Activated B cell treated with CpG ODN at 0.5 μM for 24 hours (primary cell): ENCODE results near the gene S100A9. TPM values are rescaled to one million over a fixed set of nuclear protein-coding genes. Genes with fewer than 3 reads are reported as not detected.

Experiments
- ATAC-seq: fragments of 200-7000 bp; cut with Tn5 transposase; one replicate; pipeline ENCODE4 v1.10.0; 2021; ENCODE audit warnings: low read depth, mild to moderate bottlenecking, moderate library complexity
- CTCF ChIA-PET: fragments of 350-600 bp; sonication (Branson Sonifier 250); formaldehyde crosslinking; loops from one replicate; lab custom pipeline; 2021; ENCODE audit warnings: antibody characterized with exemption; lab: Charles Lee
- POLR2A ChIA-PET: fragments of 350-600 bp; sonication (Branson Sonifier 250); formaldehyde crosslinking; loops from one replicate; lab custom pipeline; 2021; ENCODE audit warnings: antibody characterized with exemption; lab: Charles Lee
- DNase-seq: peaks from one replicate; pipeline ENCODE4 v3.0.0; 2022
- H3K27ac Mint-ChIP-seq: one replicate; pipeline ENCODE4 v1.8.0; 2020; ENCODE audit warnings: mixed read lengths
- H3K27me3 Mint-ChIP-seq: one replicate; pipeline ENCODE4 v1.8.0; 2021; ENCODE audit warnings: mixed read lengths
- H3K36me3 Mint-ChIP-seq: one replicate; pipeline ENCODE4 v1.8.0; 2021; ENCODE audit warnings: low read depth, mixed read lengths
- H3K4me1 Mint-ChIP-seq: one replicate; pipeline ENCODE4 v1.8.0; 2021; ENCODE audit warnings: mixed read lengths
- H3K4me3 Mint-ChIP-seq: one replicate; pipeline ENCODE4 v1.8.0; 2020; ENCODE audit warnings: mild to moderate bottlenecking, mixed read lengths
- H3K9me3 Mint-ChIP-seq: one replicate; pipeline ENCODE4 v1.8.0; 2020; ENCODE audit warnings: mixed read lengths
- intact Hi-C: fragments of 100-400 bp; cut with micrococcal nuclease; formaldehyde crosslinking; loops from one replicate; pipeline ENCODE4 v1.15.1; 2024
- total RNA-seq: library from RNA; stranded (reverse); gene quantifications from 2 replicates; pipeline ENCODE4 v1.2.3, GENCODE V29; 2022
- TF ChIP-seq, protein P1 (sequence below): fragments of 200-600 bp; IDR thresholded peaks from one replicate; pipeline ENCODE4 v1.8.0; 2022; ENCODE audit warnings: antibody characterized with exemption, mild to moderate bottlenecking

S100A9 gene
- total RNA-seq, 1 donor from 2014 or later: 4.0 TPM

DNA sequence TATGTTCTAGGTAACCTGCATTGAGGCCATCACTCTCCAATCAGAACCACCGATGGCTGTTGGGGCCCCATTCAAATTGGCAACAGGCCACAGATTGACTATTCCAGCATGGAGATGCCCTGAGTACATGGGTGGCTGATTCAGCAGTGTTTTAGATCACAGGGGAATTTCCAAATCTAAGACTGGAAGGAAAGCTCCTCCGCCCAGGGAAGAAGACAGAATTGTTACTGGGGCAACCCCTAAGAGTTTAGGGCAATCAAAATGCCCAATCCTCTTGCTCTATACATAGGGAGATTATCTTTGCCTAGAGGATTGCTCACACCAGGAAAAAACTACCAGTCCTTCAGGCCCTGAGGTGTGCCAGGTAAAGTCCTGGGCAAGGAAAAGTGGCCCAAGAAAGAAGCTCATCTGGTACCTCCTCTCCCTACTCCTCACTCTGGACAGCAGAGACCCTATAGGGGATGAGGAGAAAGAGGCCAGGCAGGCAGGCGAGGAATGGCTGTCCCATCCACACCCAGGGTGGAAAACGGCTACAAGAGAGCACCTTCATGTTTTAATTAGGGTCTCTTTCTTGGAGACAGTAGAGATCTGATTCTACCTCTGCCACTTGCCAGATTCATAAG is 27.4 kb downstream of the S100A9 start:
- H3K27me3 Mint-ChIP-seq: peaks cover 31% of the 10 kb centered on the region
- H3K9me3 Mint-ChIP-seq: peaks cover 18% of the 10 kb centered on the region
- ATAC-seq (no peak), DNase-seq (no peak)
- H3K27ac Mint-ChIP-seq: no peak overlapping the region
- TF ChIP-seq, protein P1, sequence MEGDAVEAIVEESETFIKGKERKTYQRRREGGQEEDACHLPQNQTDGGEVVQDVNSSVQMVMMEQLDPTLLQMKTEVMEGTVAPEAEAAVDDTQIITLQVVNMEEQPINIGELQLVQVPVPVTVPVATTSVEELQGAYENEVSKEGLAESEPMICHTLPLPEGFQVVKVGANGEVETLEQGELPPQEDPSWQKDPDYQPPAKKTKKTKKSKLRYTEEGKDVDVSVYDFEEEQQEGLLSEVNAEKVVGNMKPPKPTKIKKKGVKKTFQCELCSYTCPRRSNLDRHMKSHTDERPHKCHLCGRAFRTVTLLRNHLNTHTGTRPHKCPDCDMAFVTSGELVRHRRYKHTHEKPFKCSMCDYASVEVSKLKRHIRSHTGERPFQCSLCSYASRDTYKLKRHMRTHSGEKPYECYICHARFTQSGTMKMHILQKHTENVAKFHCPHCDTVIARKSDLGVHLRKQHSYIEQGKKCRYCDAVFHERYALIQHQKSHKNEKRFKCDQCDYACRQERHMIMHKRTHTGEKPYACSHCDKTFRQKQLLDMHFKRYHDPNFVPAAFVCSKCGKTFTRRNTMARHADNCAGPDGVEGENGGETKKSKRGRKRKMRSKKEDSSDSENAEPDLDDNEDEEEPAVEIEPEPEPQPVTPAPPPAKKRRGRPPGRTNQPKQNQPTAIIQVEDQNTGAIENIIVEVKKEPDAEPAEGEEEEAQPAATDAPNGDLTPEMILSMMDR: no peak
- CTCF ChIA-PET: no interaction called here
- H3K4me1 Mint-ChIP-seq: no peaks in the 10 kb centered on the region
- intact Hi-C loops: no loop called here
- POLR2A ChIA-PET: no interaction called here
- H3K36me3 Mint-ChIP-seq: no peaks in the 10 kb centered on the region
- no peak overlapping the region for H3K4me3 Mint-ChIP-seq

DNA sequence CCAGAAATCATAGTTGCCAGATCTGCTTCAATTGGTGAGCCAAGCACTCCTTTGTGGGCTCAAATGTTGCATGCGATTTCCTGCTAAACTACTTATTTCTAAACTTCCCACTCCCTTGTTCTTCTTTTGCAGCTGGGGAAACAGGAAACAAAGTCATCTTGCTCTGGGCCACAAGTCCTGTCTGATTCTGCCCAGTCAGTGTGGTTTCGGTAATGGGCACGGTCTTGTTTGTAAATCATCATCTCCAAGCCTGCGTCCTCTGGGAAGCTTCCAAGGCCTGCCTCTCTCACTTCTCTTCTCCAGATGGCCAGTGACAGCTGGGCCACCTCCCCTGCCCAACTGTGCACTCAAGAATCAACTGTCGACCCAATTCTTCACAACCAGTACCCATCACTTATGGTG is 28.8 kb downstream of the S100A9 start:
- H3K27ac Mint-ChIP-seq: no peak overlapping the region
- DNase-seq: no peak

DNA sequence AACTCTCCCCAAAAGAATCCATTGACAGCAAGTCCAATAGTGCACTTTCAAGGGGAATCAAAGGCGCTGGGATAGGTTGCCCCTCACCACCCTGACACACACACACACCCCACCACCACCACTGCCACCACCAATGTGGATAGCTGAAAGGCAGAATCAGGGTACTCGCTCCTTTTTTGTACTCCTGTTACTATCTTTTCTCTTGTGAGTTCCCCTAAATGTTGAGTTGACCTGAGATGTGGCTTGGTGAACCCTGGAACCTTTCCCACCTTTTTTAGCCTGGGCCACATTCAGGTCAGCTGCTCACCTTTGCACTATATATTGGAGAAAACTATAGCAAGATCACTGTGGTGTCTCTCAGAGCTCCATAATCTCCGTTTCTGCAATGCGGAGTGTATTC is 29.3 kb downstream of the S100A9 start:
- DNase-seq (no peak), ATAC-seq (no peak)
- TF ChIP-seq, protein P1: no peak
- ChIA-PET POLR2A (no interaction called here), CTCF (no interaction called here)
- intact Hi-C loops: no loop called here
- Mint-ChIP-seq H3K27me3 (peaks cover 23% of the 10 kb centered on the region), H3K9me3 (peaks cover 8% of the 10 kb centered on the region), H3K4me1 (no peaks in the 10 kb centered on the region), H3K36me3 (no peaks in the 10 kb centered on the region), H3K27ac (no peak overlapping the region), H3K4me3 (no peak overlapping the region)

More for the DNA sequence above, 28.8 kb downstream of the S100A9 start:
- Mint-ChIP-seq H3K27me3 (peaks cover 27% of the 10 kb centered on the region), H3K9me3 (peaks cover 12% of the 10 kb centered on the region), H3K4me1 (no peaks in the 10 kb centered on the region), H3K4me3 (no peak overlapping the region), H3K36me3 (no peaks in the 10 kb centered on the region)
- TF ChIP-seq, protein P1: no peak
- intact Hi-C loops: no loop called here
- ChIA-PET POLR2A (no interaction called here), CTCF (no interaction called here)
- ATAC-seq: no peak

DNA sequence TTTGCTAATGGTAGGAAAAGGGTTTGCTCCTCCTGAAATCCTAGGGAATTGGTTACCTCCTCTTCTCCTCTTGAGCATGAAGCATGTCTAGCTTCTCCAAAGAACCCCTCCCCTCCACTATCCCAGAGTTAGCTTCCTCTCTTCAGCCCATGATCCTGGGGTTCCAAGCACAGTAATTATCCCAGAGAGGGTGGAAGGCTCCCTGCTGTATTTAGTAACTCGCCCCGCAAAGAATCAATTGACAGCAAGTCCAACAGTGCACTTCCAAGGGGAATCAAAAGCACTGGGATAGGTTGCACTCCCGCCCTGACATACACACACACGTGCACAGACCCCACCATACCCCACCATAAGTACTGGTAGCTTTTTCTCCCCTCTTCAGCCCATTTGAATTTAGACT is 30.1 kb downstream of the S100A9 start:
- CTCF ChIA-PET: no interaction called here
- intact Hi-C loops: no loop called here
- POLR2A ChIA-PET: no interaction called here
- TF ChIP-seq, protein P1: no peak
- Mint-ChIP-seq H3K9me3 (peaks cover under 1% of the 10 kb centered on the region), H3K27me3 (peaks cover 16% of the 10 kb centered on the region), H3K4me1 (no peaks in the 10 kb centered on the region), H3K27ac (no peak overlapping the region), H3K36me3 (no peaks in the 10 kb centered on the region), H3K4me3 (no peak overlapping the region)
- ATAC-seq: no peak
- no peak for DNase-seq

DNA sequence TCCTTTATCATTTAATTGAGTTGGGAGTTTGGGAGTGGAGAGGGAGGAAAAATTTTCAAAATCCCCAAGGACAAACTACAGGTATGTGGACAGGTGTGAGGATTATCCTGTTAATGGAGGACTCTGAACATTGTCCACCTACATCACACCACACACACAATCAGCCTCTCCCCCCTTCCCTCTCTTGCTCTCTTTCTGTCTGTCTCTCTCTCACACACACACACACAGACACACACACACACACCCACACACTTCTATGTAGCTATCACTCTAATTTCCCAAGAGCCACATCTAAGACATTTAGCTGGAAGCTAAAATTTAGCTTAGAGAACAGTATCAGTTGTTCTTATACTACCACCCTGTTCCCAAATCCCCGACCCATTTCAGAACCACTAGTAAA is 31.7 kb downstream of the S100A9 start:
- Mint-ChIP-seq H3K27ac (no peak overlapping the region), H3K27me3 (peaks cover 23% of the 10 kb centered on the region), H3K4me3 (no peak overlapping the region), H3K4me1 (no peaks in the 10 kb centered on the region), H3K36me3 (no peaks in the 10 kb centered on the region), H3K9me3 (no peaks in the 10 kb centered on the region)
- DNase-seq: no peak
- intact Hi-C loops: no loop called here
- no peak for ATAC-seq
- POLR2A ChIA-PET: no interaction called here
- TF ChIP-seq, protein P1: no peak
- CTCF ChIA-PET: no interaction called here
